HK-2 (cell line): Measurements from ENCODE around the gene LY6G5B.

Experiments used
- DNase-seq: peaks from one replicate; pipeline ENCODE4 v3.0.0-alpha.2; 2018; ENCODE audit not compliant: unreplicated experiment

Gene LY6G5B, protein sequence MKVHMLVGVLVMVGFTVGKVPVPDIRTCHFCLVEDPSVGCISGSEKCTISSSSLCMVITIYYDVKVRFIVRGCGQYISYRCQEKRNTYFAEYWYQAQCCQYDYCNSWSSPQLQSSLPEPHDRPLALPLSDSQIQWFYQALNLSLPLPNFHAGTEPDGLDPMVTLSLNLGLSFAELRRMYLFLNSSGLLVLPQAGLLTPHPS

DNA sequence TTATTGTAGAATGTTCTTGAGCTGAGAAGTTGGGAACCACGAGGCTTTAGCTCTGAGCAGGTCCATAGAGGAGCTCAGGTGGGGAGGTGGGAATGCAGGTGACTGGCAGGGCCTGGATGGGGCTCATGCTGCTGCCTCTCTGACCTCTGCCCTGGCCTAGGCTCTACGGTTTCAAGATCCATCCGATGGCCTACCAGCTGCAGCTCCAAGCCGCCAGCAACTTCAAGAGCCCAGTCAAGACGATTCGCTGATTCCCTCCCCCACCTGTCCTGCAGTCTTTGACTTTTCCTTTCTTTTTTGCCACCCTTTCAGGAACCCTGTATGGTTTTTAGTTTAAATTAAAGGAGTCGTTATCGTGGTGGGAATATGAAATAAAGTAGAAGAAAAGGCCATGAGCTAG, at the start of gene LY6G5B:
Gene LY6G5B (plus strand): TSS at position 301 of the 400 bp plus-strand sequence. CDS start 975 bp downstream, outside the sequence.
- no peak for DNase-seq

DNA sequence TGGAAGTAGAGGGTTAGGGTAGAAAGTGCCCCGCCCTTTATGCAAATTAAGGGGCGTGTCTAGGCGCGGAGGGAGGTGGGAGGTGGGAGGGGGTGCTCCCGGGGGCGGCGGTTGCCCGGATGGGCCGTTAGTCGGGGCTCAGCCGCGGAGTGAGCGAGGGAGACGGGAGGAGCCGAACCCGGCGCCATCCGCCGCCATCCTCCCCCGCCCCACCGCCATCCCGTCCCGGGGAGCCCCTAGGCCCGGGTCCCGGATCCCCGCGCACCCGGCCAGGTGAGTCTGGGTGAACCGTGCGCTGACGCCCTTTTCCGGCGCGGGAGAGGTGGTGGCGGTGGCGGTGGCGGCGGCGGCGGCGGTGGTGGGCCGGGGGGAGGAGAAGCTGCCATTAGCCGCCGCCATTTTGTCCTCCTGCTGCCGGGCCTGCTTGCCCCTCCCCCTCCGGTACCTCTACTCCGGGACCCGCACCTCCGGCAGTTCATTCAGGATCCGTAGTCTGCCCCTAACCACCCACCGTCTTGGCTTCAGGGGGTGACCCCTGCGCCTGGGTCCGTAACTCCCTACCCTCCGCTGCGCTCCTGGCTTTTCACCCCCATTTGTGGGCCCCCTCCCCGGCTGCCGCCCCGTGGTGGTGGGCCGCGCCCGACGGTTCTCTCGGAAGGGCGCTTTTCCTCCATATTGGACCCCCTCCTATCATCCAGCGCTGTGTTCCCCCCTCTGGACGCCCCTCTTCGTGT, 49.0 kb upstream of the LY6G5B start, which contains the start of gene PRRC2A:
Gene PRRC2A (plus strand): TSS at position 130 of the 734 bp plus-strand sequence. CDS start 2,075 bp downstream, outside the sequence.
- no peak for DNase-seq

DNA sequence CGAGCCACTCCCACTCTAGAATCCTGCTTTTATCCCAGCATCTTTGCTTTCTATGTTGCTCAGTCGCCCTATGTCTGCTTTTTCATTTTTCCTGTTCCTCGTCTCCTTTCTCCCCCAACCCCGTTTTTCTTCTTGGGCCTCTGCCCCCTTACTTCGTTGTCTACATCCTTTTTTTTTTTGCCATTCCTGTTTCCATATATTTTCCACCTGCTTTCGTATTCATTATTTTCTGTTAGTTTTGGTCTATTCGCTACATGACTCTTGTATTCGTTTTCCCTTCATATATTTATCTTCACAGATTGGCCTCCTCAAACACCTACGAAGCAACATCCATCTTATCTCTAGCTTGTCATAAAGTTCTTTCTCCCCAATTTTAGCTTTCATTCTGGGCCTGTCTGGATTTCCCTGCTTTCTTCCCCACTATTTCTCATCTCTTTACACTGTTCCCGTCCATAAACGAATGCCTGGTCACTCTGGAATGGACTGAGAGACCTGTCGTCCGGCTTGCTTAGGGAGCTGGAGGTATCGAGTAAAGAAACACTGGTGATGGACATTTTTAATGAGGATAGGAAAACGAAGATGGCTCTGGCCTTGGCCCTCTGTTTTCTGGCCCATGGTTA, 48.3 kb upstream of the LY6G5B start:
- no peak for DNase-seq

DNA sequence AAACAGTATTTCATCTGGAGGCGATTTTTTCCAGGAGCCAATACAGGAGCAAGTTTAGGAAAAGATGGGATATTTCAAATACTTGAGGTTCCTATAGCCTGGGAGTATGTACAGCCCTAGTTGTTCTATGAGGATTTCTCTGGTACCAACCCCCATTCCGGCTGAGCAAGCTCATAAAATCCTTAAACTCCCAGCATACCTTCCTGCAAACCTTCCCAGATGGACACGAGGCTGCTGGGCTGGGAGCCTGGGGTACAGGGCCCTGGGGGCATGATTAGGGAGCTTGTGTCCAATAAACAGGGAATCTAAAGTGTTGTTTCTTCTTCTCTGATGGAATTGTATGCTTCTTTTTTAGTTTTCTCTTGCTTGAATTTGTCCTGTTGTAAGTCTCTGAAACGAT, 47.8 kb upstream of the LY6G5B start:
- DNase-seq: no peak

DNA sequence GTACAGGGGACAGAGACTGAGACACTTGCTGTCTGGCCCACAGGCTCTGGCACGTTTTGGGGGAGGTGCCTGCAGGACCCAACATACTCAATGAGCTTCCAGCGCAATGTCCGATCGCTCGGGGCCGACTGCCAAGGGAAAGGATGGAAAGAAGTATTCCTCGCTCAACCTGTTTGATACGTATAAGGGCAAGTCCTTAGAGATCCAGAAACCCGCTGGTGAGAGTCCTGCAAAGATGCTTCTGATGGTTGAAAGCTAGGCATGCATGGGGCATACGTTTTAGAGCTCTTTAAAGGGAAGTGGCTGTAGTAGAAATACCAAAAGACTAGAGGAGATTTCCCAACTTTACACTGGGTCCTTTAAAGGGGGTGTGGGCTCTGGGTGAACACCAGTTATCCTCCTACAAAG, 47.1 kb upstream of the LY6G5B start:
- no peak for DNase-seq

DNA sequence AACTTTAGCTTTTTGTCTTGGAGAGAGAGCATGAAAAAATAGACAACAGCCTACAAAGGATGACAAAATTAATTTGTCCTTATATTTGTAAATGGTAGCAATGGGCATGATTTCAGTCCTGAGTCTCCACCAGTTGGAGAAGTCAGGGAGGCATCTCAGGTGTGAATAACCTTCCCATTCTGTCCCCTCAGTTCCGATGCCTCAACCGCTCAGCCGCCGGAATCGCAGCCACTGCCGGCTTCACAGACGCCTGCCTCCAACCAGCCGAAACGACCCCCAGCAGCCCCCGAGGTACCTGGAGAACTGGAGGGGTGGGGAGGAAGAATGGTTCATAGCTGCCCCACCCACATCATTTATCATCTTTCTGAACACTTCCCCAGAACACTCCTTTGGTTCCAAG, 45.7 kb upstream of the LY6G5B start:
- no peak for DNase-seq

DNA sequence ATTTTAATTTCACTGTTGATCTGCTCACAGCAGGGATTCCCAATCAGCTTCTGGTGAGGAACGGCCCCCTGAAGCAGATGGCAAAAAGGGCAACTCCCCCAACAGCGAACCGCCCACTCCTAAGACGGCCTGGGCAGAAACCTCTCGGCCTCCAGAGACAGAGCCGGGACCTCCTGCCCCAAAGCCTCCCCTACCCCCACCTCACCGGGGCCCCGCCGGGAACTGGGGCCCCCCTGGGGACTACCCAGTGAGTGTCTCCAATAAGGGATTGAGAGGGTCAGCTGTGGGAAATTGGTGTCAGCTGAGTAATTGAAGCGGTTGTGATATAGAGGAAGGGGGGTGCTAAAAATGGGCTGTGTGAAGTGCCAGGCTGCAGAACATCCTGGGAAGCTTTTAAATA, 42.8 kb upstream of the LY6G5B start:
- DNase-seq: no peak

DNA sequence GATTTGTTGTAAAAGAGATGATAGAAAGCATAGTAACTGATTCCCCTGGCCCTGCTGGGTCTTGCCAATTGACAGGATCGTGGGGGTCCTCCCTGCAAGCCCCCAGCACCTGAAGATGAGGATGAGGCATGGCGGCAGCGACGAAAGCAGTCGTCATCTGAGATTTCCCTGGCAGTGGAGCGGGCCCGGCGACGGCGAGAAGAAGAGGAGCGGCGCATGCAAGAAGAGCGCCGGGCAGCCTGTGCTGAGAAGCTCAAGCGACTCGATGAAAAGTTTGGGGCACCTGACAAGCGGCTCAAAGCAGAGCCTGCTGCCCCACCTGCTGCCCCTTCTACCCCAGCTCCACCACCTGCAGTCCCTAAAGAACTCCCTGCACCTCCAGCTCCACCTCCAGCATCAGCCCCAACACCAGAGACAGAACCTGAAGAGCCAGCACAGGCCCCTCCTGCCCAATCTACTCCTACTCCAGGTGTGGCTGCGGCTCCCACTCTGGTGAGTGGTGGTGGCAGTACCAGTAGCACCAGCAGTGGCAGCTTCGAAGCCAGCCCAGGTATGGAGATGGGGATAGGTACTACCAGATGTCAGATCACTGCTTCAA, 42.0 kb upstream of the LY6G5B start:
- no peak for DNase-seq

DNA sequence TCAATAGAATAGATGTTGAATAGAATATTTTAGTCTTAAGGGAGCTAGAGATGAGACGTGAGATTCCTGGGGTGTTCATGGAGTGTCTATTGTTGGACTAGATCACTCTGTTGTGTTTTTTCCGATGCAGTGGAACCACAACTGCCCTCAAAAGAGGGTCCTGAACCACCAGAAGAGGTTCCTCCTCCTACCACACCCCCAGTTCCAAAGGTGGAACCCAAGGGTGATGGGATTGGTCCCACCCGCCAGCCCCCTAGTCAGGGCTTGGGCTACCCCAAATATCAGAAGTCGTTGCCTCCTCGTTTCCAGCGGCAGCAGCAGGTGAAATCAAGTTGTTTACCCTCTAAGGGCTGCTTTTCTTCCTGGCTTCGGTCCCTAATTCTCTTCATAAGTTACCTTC, 40.8 kb upstream of the LY6G5B start:
- no peak for DNase-seq

DNA sequence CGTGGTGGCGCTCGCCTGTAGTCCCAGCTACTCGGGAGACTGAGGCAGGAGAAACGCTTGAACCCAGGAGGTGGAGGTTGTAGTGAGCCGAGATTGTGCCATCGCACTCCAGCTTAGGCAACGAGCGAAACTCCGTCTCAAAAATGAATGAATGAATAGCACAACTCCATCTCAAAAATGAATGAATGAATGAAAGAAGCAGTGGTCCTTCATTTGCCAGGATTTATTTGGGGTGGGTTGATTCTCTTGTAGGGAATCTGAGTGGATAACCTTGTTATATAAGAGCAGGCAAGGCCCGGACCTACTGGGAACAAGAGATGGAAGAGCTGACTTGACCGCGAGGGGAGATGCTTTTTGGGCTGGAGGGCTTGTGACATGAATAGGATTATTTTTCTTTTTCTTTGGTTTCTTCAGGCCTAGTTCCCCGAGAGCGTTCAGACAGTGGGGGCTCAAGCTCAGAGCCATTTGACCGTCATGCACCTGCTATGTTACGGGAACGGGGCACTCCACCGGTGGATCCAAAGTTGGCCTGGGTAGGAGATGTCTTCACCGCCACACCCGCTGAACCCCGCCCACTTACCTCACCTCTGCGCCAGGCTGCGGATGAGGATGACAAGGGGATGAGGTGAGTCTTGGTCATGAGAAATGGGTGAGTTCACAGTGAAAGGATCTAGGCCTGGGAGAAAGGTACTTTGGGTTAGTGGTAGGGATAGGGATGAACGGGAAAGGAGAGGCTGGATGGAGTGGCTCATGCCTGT, 39.4 kb upstream of the LY6G5B start:
- no peak for DNase-seq

DNA sequence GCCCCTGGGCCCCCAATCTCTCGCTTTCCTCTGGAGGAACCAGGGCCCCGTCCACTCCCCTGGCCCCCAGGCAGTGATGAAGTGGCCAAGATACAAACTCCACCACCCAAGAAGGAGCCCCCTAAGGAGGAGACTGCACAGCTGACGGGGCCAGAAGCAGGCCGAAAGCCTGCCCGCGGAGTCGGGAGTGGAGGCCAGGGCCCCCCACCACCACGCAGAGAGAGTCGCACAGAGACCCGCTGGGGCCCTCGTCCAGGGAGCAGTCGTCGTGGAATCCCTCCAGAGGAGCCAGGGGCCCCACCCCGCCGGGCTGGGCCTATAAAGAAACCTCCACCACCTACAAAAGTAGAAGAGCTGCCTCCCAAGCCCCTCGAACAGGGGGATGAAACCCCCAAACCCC, 38.6 kb upstream of the LY6G5B start:
- DNase-seq: no peak

DNA sequence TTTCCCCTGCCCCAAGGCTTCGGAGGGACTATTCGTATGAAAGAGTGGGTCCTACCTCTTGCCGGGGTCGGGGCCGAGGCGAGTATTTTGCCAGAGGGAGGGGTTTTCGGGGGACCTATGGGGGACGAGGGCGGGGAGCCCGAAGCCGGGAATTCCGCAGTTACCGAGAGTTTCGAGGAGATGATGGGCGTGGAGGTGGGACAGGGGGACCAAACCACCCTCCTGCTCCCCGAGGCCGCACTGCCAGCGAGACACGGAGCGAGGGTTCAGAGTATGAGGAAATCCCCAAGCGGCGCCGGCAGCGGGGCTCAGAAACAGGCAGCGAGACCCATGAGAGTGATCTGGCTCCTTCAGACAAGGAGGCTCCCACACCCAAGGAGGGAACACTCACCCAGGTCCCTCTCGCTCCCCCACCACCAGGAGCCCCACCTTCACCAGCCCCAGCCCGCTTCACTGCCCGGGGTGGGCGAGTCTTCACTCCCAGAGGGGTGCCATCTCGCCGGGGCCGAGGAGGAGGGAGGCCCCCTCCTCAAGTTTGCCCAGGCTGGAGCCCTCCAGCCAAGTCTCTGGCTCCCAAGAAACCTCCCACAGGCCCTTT, 38.0 kb upstream of the LY6G5B start:
- no peak for DNase-seq

DNA sequence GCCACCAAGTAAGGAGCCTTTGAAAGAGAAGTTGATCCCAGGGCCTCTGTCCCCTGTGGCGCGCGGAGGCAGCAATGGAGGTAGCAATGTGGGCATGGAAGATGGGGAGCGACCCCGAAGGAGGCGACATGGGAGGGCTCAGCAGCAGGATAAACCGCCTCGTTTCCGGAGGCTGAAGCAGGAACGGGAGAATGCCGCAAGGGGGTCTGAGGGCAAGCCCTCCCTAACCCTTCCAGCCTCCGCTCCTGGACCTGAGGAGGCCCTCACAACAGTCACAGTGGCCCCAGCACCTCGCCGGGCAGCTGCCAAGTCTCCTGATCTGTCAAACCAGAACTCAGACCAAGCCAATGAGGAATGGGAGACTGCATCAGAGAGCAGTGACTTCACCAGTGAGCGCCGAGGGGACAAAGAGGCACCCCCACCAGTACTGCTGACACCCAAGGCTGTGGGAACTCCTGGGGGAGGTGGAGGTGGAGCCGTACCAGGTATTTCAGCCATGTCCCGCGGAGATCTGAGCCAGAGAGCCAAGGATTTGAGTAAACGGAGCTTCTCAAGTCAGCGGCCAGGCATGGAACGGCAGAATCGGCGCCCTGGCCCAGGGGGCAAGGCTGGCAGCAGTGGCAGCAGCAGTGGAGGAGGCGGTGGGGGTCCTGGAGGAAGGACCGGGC, 37.4 kb upstream of the LY6G5B start:
- DNase-seq: no peak

DNA sequence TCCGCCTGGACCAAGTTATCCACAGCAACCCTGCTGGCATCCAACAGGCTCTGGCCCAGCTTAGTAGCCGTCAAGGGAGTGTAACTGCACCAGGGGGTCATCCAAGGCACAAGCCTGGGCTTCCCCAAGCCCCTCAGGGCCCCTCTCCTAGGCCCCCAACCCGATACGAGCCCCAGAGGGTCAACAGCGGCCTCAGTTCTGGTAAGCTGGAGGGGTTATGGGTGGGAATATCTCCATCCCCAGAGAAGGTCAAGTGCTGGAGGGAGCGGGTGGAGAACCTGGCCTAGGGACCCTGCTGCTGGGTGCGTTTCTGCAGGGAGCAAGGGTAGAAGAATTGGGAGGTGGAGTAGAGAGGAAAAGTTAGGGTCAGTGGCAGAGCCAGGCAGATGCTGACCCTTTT, 36.3 kb upstream of the LY6G5B start:
- no peak for DNase-seq

DNA sequence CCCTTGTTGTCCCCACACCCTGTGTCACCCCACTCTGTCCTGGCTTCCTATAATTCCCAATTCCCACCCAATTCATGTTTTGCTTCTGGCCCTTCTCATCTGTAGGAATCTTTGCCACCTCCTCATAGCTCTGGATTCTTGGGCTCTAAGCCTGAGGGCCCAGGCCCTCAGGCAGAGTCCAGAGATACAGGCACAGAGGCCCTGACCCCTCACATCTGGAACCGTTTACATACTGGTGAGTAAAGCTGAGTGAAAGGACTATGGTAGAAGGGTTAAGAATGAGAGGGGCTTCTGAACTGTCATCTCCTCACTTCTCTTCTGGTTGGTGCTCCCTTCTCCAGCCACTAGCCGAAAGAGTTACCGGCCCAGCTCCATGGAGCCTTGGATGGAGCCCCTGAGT, 35.6 kb upstream of the LY6G5B start:
- DNase-seq: no peak

DNA sequence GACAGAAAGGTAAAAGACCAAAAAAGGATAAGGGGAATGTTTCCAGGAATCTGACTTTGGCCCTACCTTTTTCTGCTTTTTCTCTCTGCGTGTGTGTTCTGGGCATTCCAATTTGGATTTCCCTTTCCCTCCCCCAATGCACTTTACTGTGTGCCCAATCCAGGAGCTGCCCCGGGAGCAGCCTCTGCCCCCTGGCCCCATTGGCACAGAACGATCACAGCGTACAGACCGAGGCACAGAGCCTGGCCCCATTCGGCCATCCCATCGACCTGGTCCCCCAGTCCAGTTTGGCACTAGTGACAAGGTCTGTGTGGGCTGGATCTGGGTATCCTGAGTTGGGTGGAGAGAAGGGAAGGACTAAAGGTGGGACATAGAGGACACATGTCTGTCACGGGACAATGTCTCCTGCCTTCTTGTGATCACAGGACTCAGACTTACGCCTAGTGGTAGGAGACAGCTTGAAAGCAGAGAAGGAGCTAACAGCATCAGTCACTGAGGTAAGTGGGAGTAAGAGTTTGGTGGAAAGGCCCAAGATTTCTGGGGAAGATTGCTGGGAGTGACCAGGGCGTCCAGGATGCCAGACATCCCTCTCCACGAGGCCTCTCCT, 34.7 kb upstream of the LY6G5B start:
- DNase-seq: no peak

DNA sequence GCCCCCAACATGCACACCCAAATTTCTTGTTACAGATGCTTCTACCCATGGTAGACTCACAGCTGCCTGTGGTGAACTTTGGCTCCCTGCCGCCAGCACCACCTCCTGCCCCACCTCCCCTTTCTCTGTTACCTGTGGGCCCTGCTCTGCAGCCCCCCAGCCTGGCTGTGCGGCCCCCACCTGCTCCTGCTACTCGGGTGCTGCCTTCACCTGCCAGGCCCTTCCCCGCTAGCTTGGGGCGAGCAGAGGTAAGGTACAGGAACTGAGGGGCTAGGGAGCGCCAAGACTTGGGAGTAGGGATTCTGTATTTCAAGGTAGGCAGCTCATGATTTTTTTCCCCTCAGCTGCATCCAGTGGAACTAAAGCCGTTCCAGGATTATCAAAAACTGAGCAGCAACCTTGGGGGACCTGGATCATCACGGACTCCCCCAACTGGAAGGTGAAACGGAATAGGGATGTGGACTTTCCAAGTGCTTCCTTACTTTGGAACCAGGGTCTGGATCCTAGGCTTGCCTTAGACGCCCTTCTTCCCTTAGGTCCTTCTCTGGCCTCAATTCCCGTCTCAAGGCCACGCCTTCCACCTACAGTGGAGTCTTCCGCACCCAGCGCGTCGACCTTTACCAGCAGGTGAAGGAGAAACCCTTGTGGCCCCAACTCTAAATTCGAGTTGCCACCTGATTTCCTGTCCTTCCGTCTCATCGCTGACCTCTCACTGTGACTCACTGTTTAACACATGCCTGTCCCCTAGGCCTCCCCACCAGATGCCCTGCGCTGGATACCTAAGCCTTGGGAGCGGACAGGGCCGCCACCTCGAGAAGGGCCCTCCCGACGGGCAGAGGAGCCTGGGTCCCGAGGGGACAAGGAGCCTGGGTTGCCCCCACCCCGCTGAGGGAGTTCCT, 32.8 kb upstream of the LY6G5B start:
- no peak for DNase-seq

DNA sequence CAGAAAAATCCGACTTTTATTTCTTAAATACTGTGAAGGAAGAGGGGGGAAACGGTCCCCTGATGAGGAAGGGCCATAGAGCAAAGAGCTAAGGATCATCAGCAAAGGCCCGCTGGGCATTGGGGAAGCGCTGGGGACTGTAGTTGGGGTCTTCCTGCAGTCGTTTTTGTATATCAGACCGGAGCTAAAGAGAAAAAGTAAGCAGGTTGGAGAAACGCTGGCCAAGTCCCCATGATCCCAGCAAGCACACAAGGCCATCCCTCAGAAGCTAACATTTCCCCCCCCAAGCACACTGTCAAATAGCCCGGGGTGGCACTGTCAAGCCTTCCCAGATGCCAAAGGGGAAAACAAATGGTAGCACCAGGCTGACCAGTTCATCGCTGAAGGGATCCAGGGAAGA, 30.7 kb upstream of the LY6G5B start:
- DNase-seq: no peak

DNA sequence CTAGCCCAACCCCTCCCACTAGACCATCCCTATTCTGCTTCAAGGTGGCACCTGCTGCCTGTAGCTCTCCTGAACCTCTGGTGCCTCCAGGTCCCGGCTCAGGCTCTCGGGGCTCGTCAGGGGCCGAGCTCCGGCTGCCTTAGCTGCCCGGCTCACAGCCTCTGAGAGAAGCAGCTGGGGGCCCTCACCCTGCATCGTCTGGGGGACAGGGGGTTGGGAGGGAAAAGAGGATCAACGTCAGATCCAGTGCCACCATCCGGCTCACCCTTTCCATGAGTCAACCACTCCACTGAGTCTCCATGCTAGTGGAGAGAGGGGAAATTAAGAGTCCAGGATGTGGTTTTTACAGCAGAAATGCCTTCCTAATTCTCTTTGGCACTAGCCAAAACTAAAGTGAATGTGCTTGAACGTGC, 30.3 kb upstream of the LY6G5B start:
- DNase-seq: no peak

DNA sequence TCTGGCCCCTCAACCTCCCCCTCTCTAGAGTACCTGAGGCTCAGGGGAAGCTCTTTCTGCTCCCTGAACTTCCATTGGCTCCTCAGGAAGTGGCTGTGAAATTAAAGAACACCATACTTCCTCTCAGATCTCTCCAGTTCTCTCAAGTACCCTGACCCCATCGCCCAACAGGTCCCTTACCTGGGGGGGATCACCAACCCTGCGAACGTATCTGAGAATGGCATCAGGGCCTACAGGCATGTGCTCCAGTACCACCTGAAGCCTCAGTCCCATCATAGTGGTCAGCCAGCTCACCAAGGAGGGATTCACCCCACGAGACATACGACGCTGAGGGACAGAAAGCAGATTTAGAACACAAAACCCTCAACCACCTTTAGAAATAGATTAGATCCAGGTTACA, 29.2 kb upstream of the LY6G5B start:
- DNase-seq: no peak
